HCT116 (cell line): ENCODE data around the gene MYOZ2.

Experiments used
- CTCF ChIP-seq, 3 experiments: fragments of 200-600 bp in 1 of 3; sonication (generic) in 1 of 3; IDR thresholded peaks in 2 of 3; conservative IDR thresholded peaks in 1 of 3; 2 replicates each; pipeline ENCODE4 v1.5.1; 2012 to 2017; ENCODE audit warnings: low read depth in 2 of 3, low read length in 2 of 3, antibody characterized with exemption in 1 of 3, borderline replicate concordance in 1 of 3, control low read depth in 1 of 3, mild to moderate bottlenecking in 1 of 3, mixed read lengths in 1 of 3, mixed run types in 1 of 3, moderate library complexity in 1 of 3; ENCODE audit not compliant: insufficient read depth in 1 of 3
- EGR1 ChIP-seq: IDR thresholded peaks from 2 replicates; pipeline ENCODE4 v1.6.1; 2012; ENCODE audit warnings: low read depth
- POLR2A ChIP-seq: IDR thresholded peaks from 2 replicates; pipeline ENCODE4 v1.7.0; 2011; ENCODE audit warnings: borderline replicate concordance; ENCODE audit not compliant: insufficient read depth, insufficient read length; ENCODE audit errors: extremely low read depth
- TCF7L2 ChIP-seq: IDR thresholded peaks from 2 replicates; pipeline ENCODE4 v1.7.0; 2011; ENCODE audit warnings: borderline replicate concordance, inconsistent platforms; ENCODE audit not compliant: insufficient read depth, insufficient read length; ENCODE audit errors: extremely low read depth
- YY1 ChIP-seq: IDR thresholded peaks from 2 replicates; pipeline ENCODE4 v1.6.1; 2011; ENCODE audit warnings: low read length, low read depth, moderate library complexity, mild to moderate bottlenecking; ENCODE audit not compliant: insufficient replicate concordance; ENCODE audit errors: extremely low read depth

- TF ChIP-seq EGR1 = no peak
- TF ChIP-seq POLR2A = peak; percentile 98
- TF ChIP-seq TCF7L2 = no peak
- peak; percentile 78 for TF ChIP-seq YY1
- TF ChIP-seq CTCF (IDR thresholded peaks at IDR 0.05 in 2 of 3, conservative IDR thresholded peaks at IDR 0.05 in 1 of 3; ENCODE audit: borderline replicate concordance in 1 of 3, insufficient read depth in 1 of 3, low read depth in 2 of 3, low read length in 2 of 3) = no peak
Observed at GRCh38 chr4:119212234-119212963, 76.8 kb downstream of the MYOZ2 start, which contains the start of gene USP53.
